ENCODE measurements around the gene PDE8B.

PDE8B gene

GRCh38 chr5:77194762-77195161 is 15.7 kb upstream of the PDE8B start:
- DNase-seq, result no peak

GRCh38 chr5:77197840-77198554 is 12.5 kb upstream of the PDE8B start:
- DNase-seq, result no peak

- DNase-seq, result no peak
Observed at GRCh38 chr5:77200663-77201062, 9.8 kb upstream of the PDE8B start.

DNA sequence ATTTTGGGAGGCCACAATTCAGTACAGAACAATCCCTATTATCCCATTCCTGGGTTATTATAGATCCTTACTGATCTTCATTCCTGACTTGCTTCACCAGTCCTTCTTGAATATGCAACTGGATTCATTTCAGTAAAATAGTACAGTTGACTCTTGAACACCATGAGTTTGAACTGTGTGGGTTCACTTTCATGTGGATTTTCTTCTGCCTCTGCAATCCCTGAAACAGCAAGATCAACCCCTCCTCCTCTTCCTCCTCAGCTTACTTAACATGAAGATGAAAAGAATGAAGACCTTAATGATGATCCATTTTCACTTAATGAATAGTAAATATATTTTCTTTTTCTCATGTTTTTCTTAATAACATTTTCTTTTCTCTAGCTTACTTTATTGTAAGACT is 8.3 kb upstream of the PDE8B start:
- DNase-seq, result no peak

DNA sequence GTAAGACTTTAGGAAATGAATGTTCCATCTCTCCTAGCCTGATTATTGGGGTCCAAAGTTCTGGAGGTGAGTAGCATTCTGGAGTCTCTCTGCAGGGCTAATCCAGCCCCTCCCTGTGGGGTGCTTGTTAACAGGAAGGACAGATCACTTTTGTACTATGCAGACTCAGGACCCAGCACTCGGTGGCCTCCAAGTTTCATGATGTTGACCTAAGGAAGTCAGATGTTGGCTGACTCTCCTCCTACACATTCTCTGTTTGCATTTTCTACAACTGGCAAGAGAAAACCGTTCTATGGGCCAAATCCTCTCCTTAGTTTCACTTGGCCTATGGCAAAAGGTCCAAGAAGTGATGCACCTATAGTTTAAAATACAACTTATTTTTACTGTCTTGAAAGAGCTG is 5.5 kb upstream of the PDE8B start:
- DNase-seq, result no peak

DNA sequence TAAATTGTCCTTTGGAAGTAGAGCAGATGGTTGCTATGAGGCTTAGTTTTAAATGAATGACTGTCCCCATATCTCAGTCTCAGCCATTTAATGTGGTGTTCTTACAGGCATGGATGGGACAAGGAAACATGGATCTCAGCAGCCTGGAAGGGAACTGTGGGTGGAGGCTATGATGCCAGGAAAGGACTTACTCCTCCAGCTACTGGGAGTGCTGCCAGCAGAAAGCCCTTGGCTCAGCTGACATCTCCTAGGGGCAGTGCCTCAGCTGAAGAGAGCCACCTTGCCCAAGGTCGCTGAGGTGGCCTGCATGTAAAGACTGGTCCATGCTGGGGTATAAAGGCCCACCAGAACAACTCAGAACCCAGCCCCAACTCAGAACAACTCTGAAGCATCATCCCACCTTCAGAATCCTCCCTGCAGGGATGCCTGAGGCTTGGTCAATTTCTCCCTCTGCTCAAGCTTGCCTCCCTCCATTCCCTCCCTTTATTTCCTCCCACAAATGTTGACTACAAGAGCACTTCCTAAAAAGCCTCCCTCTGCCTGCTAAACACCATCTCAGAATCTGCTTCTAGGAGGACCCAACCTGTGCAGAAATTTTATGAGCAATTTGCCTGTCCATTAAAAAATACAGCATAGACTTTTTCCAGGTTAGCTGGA is 1.8 kb upstream of the PDE8B start:
- DNase-seq, result no peak

DNA sequence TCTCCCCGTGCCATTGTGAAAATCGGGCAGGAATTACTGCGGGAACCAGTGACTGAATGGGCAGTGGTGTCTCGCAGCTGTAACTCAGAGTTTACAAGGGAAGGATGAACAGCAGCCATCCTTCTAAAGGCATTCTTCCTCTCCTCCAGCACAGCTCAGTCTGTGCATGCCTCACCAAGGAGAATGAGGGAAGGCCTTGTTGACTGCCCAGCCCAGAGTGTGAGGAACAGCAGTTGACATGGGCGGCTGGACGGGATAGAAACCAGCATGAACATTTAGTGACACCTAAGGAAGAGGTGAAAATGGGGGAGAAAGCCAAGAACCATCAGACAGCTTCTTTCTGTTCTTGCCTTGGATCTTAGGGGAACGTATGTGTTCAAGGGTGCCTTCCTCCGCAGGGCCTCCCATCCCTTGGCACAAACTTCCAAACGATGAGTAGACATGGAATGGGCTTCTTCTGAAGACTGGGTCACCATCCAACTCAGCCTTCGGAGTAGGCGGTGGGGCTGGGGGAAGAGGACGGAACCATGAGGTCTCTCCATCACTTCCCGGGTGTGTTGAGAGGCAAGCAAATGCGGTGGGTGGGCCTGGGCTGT is 887 bp upstream of the PDE8B start:
- DNase-seq, result no peak

GRCh38 chr5:77210964-77211690 is 647 bp downstream of the PDE8B start:
- peak; percentile 28 for DNase-seq

- no peak for DNase-seq
Observed at GRCh38 chr5:77211691-77212047, 1.2 kb downstream of the PDE8B start.

- DNase-seq, result peak; percentile 49
Observed at GRCh38 chr5:77213601-77214000, 3.1 kb downstream of the PDE8B start.

- DNase-seq, result no peak
Observed at GRCh38 chr5:77214151-77214550, 3.7 kb downstream of the PDE8B start.

- no peak for DNase-seq
Observed at GRCh38 chr5:77218263-77218662, 7.8 kb downstream of the PDE8B start.

- DNase-seq, result no peak
Observed at GRCh38 chr5:77221115-77221514, 10.6 kb downstream of the PDE8B start.

- DNase-seq, result no peak
Observed at GRCh38 chr5:77222722-77223121, 12.2 kb downstream of the PDE8B start.

DNA sequence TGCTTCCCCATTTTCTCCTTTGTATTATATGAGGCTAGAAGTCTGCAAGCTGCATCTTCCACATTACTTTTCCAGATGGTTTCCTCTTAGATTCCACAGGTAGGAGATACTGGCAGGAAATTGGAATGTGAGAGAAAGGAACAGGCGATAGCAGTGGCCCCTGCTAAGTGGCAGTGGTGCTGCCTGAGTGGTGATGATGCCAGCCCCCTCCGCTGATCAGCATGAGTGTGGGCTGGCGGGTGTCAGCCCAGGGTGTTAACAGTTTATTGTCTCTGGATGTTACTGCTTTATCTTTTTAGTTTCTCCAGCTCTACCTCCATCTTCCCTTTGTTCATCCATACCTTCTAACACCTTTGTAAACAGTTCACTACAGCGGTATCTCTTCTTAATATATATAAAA is 13.2 kb downstream of the PDE8B start:
- DNase-seq, result no peak

DNA sequence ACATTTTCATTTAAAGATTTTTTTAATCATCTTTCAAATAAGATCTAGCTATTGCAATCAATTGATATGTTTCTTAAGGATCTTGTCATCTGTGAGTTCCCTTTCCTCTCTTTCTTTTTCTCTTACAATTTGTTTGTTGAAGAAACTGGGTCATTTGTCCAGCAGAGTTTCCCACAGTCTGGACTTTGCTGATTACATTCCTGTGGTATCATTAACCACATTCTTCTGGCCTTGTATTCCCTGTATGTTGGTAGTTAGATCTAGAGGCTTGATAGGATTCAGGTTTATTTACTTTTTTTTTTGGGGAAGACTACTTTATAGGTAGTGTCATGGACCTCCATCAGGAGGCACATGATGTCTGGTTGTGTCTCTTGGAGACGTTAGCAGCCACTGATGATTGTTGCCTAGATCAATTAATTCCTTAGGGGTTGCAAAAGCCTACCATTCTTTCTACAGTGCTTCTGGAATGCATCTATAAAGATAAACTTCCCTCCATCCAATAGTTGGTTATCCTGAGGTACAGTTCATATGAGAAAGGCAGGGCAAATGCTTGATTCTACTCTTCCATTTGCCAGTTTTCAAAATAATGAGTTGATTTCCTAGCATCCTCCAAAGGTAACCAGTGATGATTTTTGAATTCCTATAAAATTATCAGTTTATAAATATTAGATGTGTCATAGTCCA is 14.3 kb downstream of the PDE8B start:
- DNase-seq, result no peak

GRCh38 chr5:77225531-77225930 is 15.1 kb downstream of the PDE8B start:
- DNase-seq, result no peak

DNA sequence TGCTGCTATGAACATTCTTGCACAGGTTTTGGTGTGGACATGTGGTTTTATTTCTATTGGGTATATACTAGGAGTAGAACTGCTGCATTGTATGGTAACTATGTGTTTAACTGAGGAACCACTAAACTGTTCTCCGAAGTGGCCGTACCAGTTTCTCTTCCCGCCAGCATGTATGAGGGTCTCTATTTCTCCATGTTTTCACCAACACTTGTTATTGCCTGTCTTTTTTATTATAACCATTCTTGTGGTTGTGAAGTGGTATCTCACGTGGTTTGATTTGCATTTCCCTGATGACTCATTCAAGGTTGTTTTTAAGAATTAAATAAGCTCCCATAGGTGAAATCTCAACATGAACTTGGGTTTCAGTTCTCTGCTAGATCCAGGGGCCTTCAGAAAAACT is 19.4 kb downstream of the PDE8B start:
- DNase-seq, result no peak

- DNase-seq, result no peak
Observed at GRCh38 chr5:77230727-77231470, 20.4 kb downstream of the PDE8B start.

DNA sequence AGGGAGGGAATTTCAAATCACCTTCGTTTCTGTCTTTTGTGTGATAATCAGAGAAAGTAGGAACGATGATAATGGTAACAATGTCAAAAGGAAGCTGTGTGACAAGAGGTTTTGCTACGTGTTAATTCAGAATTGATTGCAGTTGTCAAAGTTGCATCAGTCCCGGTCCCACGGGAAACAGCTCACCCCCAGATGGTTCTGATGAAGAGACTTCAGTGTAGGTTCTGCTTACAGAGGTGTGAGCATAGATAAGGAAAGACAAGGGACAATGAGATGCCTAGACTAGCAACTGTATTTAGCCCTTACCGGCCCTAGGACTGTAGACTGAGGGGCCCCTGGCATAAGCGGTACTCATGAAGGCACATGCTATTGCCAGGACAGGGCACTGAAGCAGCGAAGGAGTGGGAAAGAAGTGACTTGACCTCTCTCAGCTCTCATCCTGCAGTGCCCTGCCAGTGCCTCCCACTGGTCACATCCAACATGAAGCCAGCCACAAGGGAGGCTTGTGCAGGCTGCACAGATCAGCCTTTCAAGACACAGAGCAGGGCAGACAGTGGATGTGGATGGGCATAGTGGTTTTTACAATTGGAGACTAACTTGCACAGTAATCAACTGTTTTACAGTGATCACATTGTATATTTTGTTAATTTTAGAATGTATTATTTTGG is 21.1 kb downstream of the PDE8B start:
- DNase-seq, result no peak

GRCh38 chr5:77232574-77233358 is 22.3 kb downstream of the PDE8B start:
- DNase-seq, result no peak
